CD8-positive, alpha-beta memory T cell (primary cell): ENCODE measurements around the gene LPP. TPM values are rescaled to one million over a fixed set of nuclear protein-coding genes. Genes with fewer than 3 reads are reported as not detected.

ENCODE experiments used
- CTCF ChIA-PET: fragments of 350-600 bp; sonication (Branson Sonifier 250); formaldehyde crosslinking; loops from one replicate; lab custom pipeline; 2021; ENCODE audit warnings: antibody characterized with exemption; lab: Charles Lee
- POLR2A ChIA-PET: fragments of 350-600 bp; sonication (Branson Sonifier 250); formaldehyde crosslinking; loops from one replicate; lab custom pipeline; 2021; ENCODE audit warnings: antibody characterized with exemption; lab: Charles Lee
- DNase-seq, 5 donors: peaks; one replicate each; pipeline versions ENCODE4 v3.0.0 to v3.0.0-alpha.2; 2020 to 2022; ENCODE audit warnings: mixed read lengths in 1 of 5
- H3K27ac ChIP-seq: one replicate; pipeline ENCODE4 v1.7.0; 2013; ENCODE audit warnings: low read depth, mild to moderate bottlenecking, low read length, moderate library complexity
- H3K27me3 ChIP-seq: 2 replicates; pipeline ENCODE4 v1.7.0; 2013; ENCODE audit warnings: low read length, mild to moderate bottlenecking; ENCODE audit not compliant: insufficient read depth, poor library complexity, severe bottlenecking
- H3K36me3 ChIP-seq: 2 replicates; pipeline ENCODE4 v1.7.0; 2013; ENCODE audit warnings: mild to moderate bottlenecking, low read length, moderate library complexity; ENCODE audit not compliant: insufficient read depth
- H3K4me1 ChIP-seq: 2 replicates; pipeline ENCODE4 v1.7.0; 2013; ENCODE audit warnings: mild to moderate bottlenecking, low read length, moderate library complexity; ENCODE audit not compliant: insufficient read depth
- H3K4me3 ChIP-seq: 2 replicates; pipeline ENCODE4 v1.7.0; 2013; ENCODE audit warnings: mild to moderate bottlenecking, low read length
- H3K9me3 ChIP-seq: 2 replicates; pipeline ENCODE4 v1.7.0; 2013; ENCODE audit warnings: mild to moderate bottlenecking, low read length
- H3K27ac Mint-ChIP-seq, 8 donors: one replicate each; pipeline ENCODE4 v1.8.0; 2020 to 2021; ENCODE audit warnings: mixed read lengths in 8 of 8, mild to moderate bottlenecking in 6 of 8, inconsistent platforms in 3 of 8, moderate library complexity in 3 of 8
- H3K27me3 Mint-ChIP-seq, 2 donors: one replicate each; pipeline ENCODE4 v1.8.0; 2020 to 2021; ENCODE audit warnings: mixed read lengths in 2 of 2, mild to moderate bottlenecking in 1 of 2, moderate library complexity in 1 of 2
- H3K36me3 Mint-ChIP-seq, 3 donors: one replicate each; pipeline ENCODE4 v1.8.0; 2020 to 2021; ENCODE audit warnings: mixed read lengths in 3 of 3, inconsistent platforms in 1 of 3, mild to moderate bottlenecking in 1 of 3
- H3K4me1 Mint-ChIP-seq, 3 donors: one replicate each; pipeline ENCODE4 v1.8.0; 2020 to 2021; ENCODE audit warnings: mixed read lengths in 3 of 3, inconsistent platforms in 1 of 3, mild to moderate bottlenecking in 1 of 3
- H3K4me3 Mint-ChIP-seq, 7 donors: one replicate each; pipeline ENCODE4 v1.8.0; 2020 to 2021; ENCODE audit warnings: mixed read lengths in 7 of 7, mild to moderate bottlenecking in 6 of 7, moderate library complexity in 4 of 7, inconsistent platforms in 2 of 7
- H3K9me3 Mint-ChIP-seq, 5 donors: one replicate each; pipeline ENCODE4 v1.8.0; 2020 to 2022; ENCODE audit warnings: mixed read lengths in 5 of 5, mild to moderate bottlenecking in 3 of 5, moderate library complexity in 2 of 5, inconsistent platforms in 1 of 5
- polyA plus RNA-seq: library from polyadenylated mRNA; unstranded; fragments of 300-500 nt; fragmentation: Illumina TruSeq; gene quantifications from one replicate; pipeline ENCODE4 v1.2.3, GENCODE V29; 2021
- total RNA-seq, 2 experiments: library from RNA; stranded (reverse); gene quantifications; one replicate each; pipeline ENCODE4 v1.2.3, GENCODE V29; 2021

LPP gene
- total and polyA plus RNA-seq, 3 experiments from 2014 or later = 13.4 to 23.5 (median 18.0) TPM

- Histone ChIP-seq H3K27ac (no peak overlapping the region), H3K4me3 (no peak overlapping the region), H3K4me1 (peaks cover 3% of the 10 kb centered on the region), H3K9me3 (no peaks in the 10 kb centered on the region), H3K27me3 (no peaks in the 10 kb centered on the region), H3K36me3 (no peaks in the 10 kb centered on the region)
- Mint-ChIP-seq H3K9me3 (no peaks in the 10 kb centered on the region), H3K27me3 (no peaks in the 10 kb centered on the region), H3K27ac (peak overlapping the region in 1 of 8 donors; percentile 8), H3K36me3 (peaks cover 5 to 28% (median 25%) of the 10 kb centered on the region in 3 donors), H3K4me1 (peaks cover 40 to 57% (median 56%) of the 10 kb centered on the region in 3 donors), H3K4me3 (no peak overlapping the region)
- POLR2A ChIA-PET = no interaction called here
- CTCF ChIA-PET = no interaction called here
- no peak for DNase-seq
These were observed 38.1 kb downstream of the LPP start for GRCh38 chr3:188192034-188192433.

- no peaks in the 10 kb centered on the region for H3K9me3 Mint-ChIP-seq
- CTCF ChIA-PET = interaction anchor here (1.0 kb wide), 1 partner anchor 454 kb away, joined by 3 read pairs; no protein-coding TSS in a partner anchor
These were observed 40.4 kb downstream of the LPP start for GRCh38 chr3:188194332-188194731.

GRCh38 chr3:188196232-188196990, 42.5 kb downstream of the LPP start:
- Histone ChIP-seq H3K27me3 (no peaks in the 10 kb centered on the region), H3K27ac (no peak overlapping the region), H3K4me1 (no peaks in the 10 kb centered on the region), H3K4me3 (no peak overlapping the region), H3K36me3 (no peaks in the 10 kb centered on the region), H3K9me3 (no peaks in the 10 kb centered on the region)
- ChIA-PET POLR2A (no interaction called here), CTCF (interaction anchor here (1.8 kb wide), 1 partner anchor 11 kb away, joined by 4 read pairs; no protein-coding TSS in a partner anchor)
- Mint-ChIP-seq H3K9me3 (no peaks in the 10 kb centered on the region), H3K27ac (no peak overlapping the region), H3K36me3 (peaks cover 5 to 24% (median 18%) of the 10 kb centered on the region in 3 donors), H3K4me1 (peaks cover 22 to 47% (median 41%) of the 10 kb centered on the region in 3 donors), H3K27me3 (no peaks in the 10 kb centered on the region), H3K4me3 (no peak overlapping the region)
- DNase-seq = no peak

More at GRCh38 chr3:188194332-188194731, 40.4 kb downstream of the LPP start:
- Mint-ChIP-seq H3K4me3 (no peak overlapping the region), H3K27me3 (no peaks in the 10 kb centered on the region), H3K4me1 (peaks cover 34 to 56% (median 53%) of the 10 kb centered on the region in 3 donors), H3K27ac (peak overlapping the region in 1 of 8 donors; percentile 7), H3K36me3 (peaks cover 5 to 35% (median 25%) of the 10 kb centered on the region in 3 donors)
- Histone ChIP-seq H3K36me3 (no peaks in the 10 kb centered on the region), H3K27me3 (no peaks in the 10 kb centered on the region), H3K4me3 (no peak overlapping the region), H3K27ac (no peak overlapping the region), H3K9me3 (no peaks in the 10 kb centered on the region), H3K4me1 (no peaks in the 10 kb centered on the region)
- no peak for DNase-seq
- POLR2A ChIA-PET = no interaction called here

GRCh38 chr3:188197388-188197847, 43.5 kb downstream of the LPP start:
- Mint-ChIP-seq H3K27me3 (peaks cover 0 to 2% of the 10 kb centered on the region in 2 donors), H3K9me3 (no peaks in the 10 kb centered on the region), H3K36me3 (peaks cover 5 to 22% (median 11%) of the 10 kb centered on the region in 3 donors), H3K27ac (peak overlapping the region in 1 of 8 donors; percentile 29), H3K4me3 (no peak overlapping the region), H3K4me1 (peaks cover 29 to 51% (median 48%) of the 10 kb centered on the region in 3 donors)
- Histone ChIP-seq H3K9me3 (no peaks in the 10 kb centered on the region), H3K4me3 (no peak overlapping the region), H3K36me3 (no peaks in the 10 kb centered on the region), H3K4me1 (no peaks in the 10 kb centered on the region), H3K27me3 (no peaks in the 10 kb centered on the region), H3K27ac (no peak overlapping the region)
- DNase-seq = no peak
- POLR2A ChIA-PET = no interaction called here
- CTCF ChIA-PET = interaction anchor here (1.8 kb wide), 1 partner anchor 10 kb away, joined by 4 read pairs; no protein-coding TSS in a partner anchor

GRCh38 chr3:188198001-188198400, 44.0 kb downstream of the LPP start:
- no peak overlapping the region for H3K4me3 Mint-ChIP-seq
- H3K9me3 Mint-ChIP-seq = no peaks in the 10 kb centered on the region
- CTCF ChIA-PET = interaction anchor here (1.8 kb wide), 1 partner anchor 9 kb away, joined by 4 read pairs; no protein-coding TSS in a partner anchor
- Histone ChIP-seq H3K4me3 (no peak overlapping the region), H3K36me3 (no peaks in the 10 kb centered on the region), H3K9me3 (no peaks in the 10 kb centered on the region), H3K27me3 (no peaks in the 10 kb centered on the region), H3K27ac (no peak overlapping the region), H3K4me1 (no peaks in the 10 kb centered on the region)
- DNase-seq = no peak
- POLR2A ChIA-PET = no interaction called here
- peaks cover 5 to 17% (median 6%) of the 10 kb centered on the region in 3 donors for H3K36me3 Mint-ChIP-seq
- H3K27me3 Mint-ChIP-seq = peaks cover 0 to 2% of the 10 kb centered on the region in 2 donors
- H3K4me1 Mint-ChIP-seq = peaks cover 33 to 50% (median 49%) of the 10 kb centered on the region in 3 donors
- peak overlapping the region in 1 of 8 donors; percentile 13 for H3K27ac Mint-ChIP-seq

- H3K4me3 Mint-ChIP-seq = peak overlapping the region in 1 of 7 donors; percentile 44
- no peaks in the 10 kb centered on the region for H3K9me3 Mint-ChIP-seq
- peaks cover 3 to 16% (median 5%) of the 10 kb centered on the region in 3 donors for H3K36me3 Mint-ChIP-seq
- no peak overlapping the region for H3K4me3 ChIP-seq
- H3K4me1 Mint-ChIP-seq = peaks cover 33 to 47% (median 47%) of the 10 kb centered on the region in 3 donors
- ChIA-PET POLR2A (no interaction called here), CTCF (no interaction called here)
- no peak overlapping the region for H3K27ac ChIP-seq
- peak overlapping the region in 1 of 8 donors; percentile 13 for H3K27ac Mint-ChIP-seq
- no peaks in the 10 kb centered on the region for H3K4me1 ChIP-seq
- H3K9me3 ChIP-seq = no peaks in the 10 kb centered on the region
- DNase-seq = no peak
- H3K27me3 ChIP-seq = no peaks in the 10 kb centered on the region
- peaks cover 0 to 2% of the 10 kb centered on the region in 2 donors for H3K27me3 Mint-ChIP-seq
- no peaks in the 10 kb centered on the region for H3K36me3 ChIP-seq
These were observed 44.9 kb downstream of the LPP start for GRCh38 chr3:188198760-188199327.

- H3K27me3 Mint-ChIP-seq = peaks cover 0 to 2% of the 10 kb centered on the region in 2 donors
These were observed 45.4 kb downstream of the LPP start for GRCh38 chr3:188199386-188199785.

More at GRCh38 chr3:188199386-188199785, 45.4 kb downstream of the LPP start:
- H3K27ac Mint-ChIP-seq = peak overlapping the region in 1 of 8 donors; percentile 8
- H3K9me3 ChIP-seq = no peaks in the 10 kb centered on the region
- ChIA-PET CTCF (interaction anchor here (1.3 kb wide), 1 partner anchor 459 kb away, joined by 3 read pairs; no protein-coding TSS in a partner anchor), POLR2A (interaction anchor here (0.6 to 0.7 kb wide), 2 partner anchors 88 to 460 kb away, joined by 4 to 5 read pairs; no protein-coding TSS in a partner anchor)
- H3K4me1 Mint-ChIP-seq = peaks cover 36 to 50% (median 46%) of the 10 kb centered on the region in 3 donors
- no peak overlapping the region for H3K27ac ChIP-seq
- H3K36me3 Mint-ChIP-seq = peaks cover 2 to 19% (median 5%) of the 10 kb centered on the region in 3 donors
- no peak overlapping the region for H3K4me3 ChIP-seq
- DNase-seq = no peak
- H3K4me3 Mint-ChIP-seq = no peak overlapping the region
- H3K36me3 ChIP-seq = no peaks in the 10 kb centered on the region
- no peaks in the 10 kb centered on the region for H3K9me3 Mint-ChIP-seq
- no peaks in the 10 kb centered on the region for H3K4me1 ChIP-seq
- H3K27me3 ChIP-seq = no peaks in the 10 kb centered on the region
